HepG2 (cell line): ENCODE measurements around the gene MYOZ3. TPM values are rescaled to one million over a fixed set of nuclear protein-coding genes. Genes with fewer than 3 reads are reported as not detected.

Experiments used
- HDAC6 ChIP-seq: fragments of 200-600 bp; sonication (generic); IDR thresholded peaks from 2 replicates; pipeline ENCODE4 v1.7.0; 2017; ENCODE audit warnings: mild to moderate bottlenecking, antibody characterized with exemption, low read length, low read depth
- HMGXB4 ChIP-seq, 2 experiments: sonication (generic) in 1 of 2; formaldehyde crosslinking in 1 of 2; IDR thresholded peaks; 2 replicates each; pipeline versions ENCODE4 v1.4.0 to v1.6.1; 2018 to 2020; ENCODE audit warnings: missing genetic modification reagents in 2 of 2, borderline replicate concordance in 1 of 2, low read depth in 1 of 2, mild to moderate bottlenecking in 1 of 2, missing biosample characterization in 1 of 2
- MYNN ChIP-seq: sonication (generic); formaldehyde crosslinking; IDR thresholded peaks from 2 replicates; pipeline ENCODE4 v1.4.0; 2020; ENCODE audit warnings: mild to moderate bottlenecking, low read depth, missing genetic modification reagents
- REST ChIP-seq, 2 experiments: IDR thresholded peaks; 2 replicates each; pipeline ENCODE4 v1.6.1; 2011 to 2012; ENCODE audit warnings: low read length in 2 of 2, borderline replicate concordance in 1 of 2, low read depth in 1 of 2, mild to moderate bottlenecking in 1 of 2, moderate library complexity in 1 of 2
- ZC3H4 ChIP-seq: sonication (generic); formaldehyde crosslinking; IDR thresholded peaks from 2 replicates; pipeline ENCODE4 v1.4.0; 2020; ENCODE audit warnings: missing genetic modification reagents, borderline replicate concordance
- ZNF101 ChIP-seq: sonication (generic); formaldehyde crosslinking; IDR thresholded peaks from 2 replicates; pipeline ENCODE4 v1.4.0; 2020; ENCODE audit warnings: mild to moderate bottlenecking, low read depth, missing genetic modification reagents, borderline replicate concordance
- polyA plus RNA-seq, 8 experiments: library from polyadenylated mRNA; depleted of rRNA in 3 of 8; stranded (reverse) in 7 of 8; unstranded in 1 of 8; fragments of >200 nt; fragmentation: Illumina TruSeq in 4 of 8; extraction: Trizol in 4 of 8; gene quantifications; 2 replicates each; pipeline versions ENCODE4 v1.2.1 to v1.2.3, GENCODE V29; 2011 to 2016; ENCODE audit warnings: low read depth in 4 of 8, missing spikeins in 1 of 8, mixed read lengths in 1 of 8; ENCODE audit not compliant: insufficient read depth in 1 of 8
- total RNA-seq, 5 experiments: library from RNA; depleted of rRNA; stranded (reverse); fragments of >200 nt; fragmentation: Illumina TruSeq; extraction: Trizol; gene quantifications; 2 replicates each; pipeline ENCODE4 v1.2.3, GENCODE V29; 2016; ENCODE audit warnings: low read depth in 1 of 5

MYOZ3 gene
- total and polyA plus RNA-seq, 2 of the 13 experiments (the other 11 are each of a cell fraction or from before 2014, with no cell fraction given) = 0.05 TPM; not detected in 1

GRCh38 chr5:150670948-150671310 is 9.9 kb downstream of the MYOZ3 start (continued):
- TF ChIP-seq HMGXB4 (CRISPR knock-in tag; IDR thresholded peaks at IDR 0.05; ENCODE audit: borderline replicate concordance in 1 of 2, low read depth in 1 of 2) = no peak
- no peak for TF ChIP-seq REST (IDR thresholded peaks at IDR 0.05; ENCODE audit: borderline replicate concordance in 1 of 2, low read depth in 1 of 2, low read length in 2 of 2)
- TF ChIP-seq HDAC6 = no peak
- TF ChIP-seq ZC3H4 = no peak
- TF ChIP-seq MYNN (CRISPR knock-in tag) = no peak
- no peak for TF ChIP-seq ZNF101 (CRISPR knock-in tag)
